Stimulated activated CD8-positive, alpha-beta memory T cell treated with anti-CD3 and anti-CD28 coated beads, Interleukin-4, amount 100 ng/mL, for 4 hours (primary cell): ENCODE data around the gene CLDN18.

Experiments
- DNase-seq, 2 donors: peaks; one replicate each; pipeline ENCODE4 v3.0.0-alpha.2; 2020; ENCODE audit warnings: low read depth in 2 of 2, low spot score in 1 of 2

Gene CLDN18

GRCh38 chr3:138062037-138062436 lies 52.1 kb downstream of the CLDN18 start:
- DNase-seq: no peak

- DNase-seq: no peak
Measured at GRCh38 chr3:138062626-138063025, 52.7 kb downstream of the CLDN18 start.

- no peak for DNase-seq
Measured at GRCh38 chr3:138063416-138063815, 53.5 kb downstream of the CLDN18 start.

- DNase-seq: no peak
Measured at GRCh38 chr3:138065949-138066348, 56.0 kb downstream of the CLDN18 start.

DNA sequence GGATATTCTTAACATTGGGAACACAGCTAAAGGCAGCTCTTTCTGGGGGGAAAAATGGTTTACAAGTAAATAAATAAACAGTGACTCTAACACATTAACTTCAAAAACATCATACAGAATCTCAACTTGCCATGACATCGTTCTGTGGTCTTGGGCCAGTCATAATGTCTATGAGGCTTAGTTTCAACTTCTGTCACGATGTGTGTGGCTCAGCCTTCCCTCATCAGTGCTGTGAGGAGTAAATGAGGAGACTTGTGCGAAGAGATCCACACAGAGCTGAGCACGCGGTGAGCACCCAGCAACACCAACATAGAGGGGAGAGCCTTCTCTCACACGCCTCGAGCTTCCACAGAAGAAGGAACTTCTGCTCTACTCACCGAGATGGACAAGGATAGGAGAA lies 56.4 kb downstream of the CLDN18 start:
- no peak for DNase-seq

- no peak for DNase-seq
Measured at GRCh38 chr3:138066972-138067371, 57.0 kb downstream of the CLDN18 start.

DNA sequence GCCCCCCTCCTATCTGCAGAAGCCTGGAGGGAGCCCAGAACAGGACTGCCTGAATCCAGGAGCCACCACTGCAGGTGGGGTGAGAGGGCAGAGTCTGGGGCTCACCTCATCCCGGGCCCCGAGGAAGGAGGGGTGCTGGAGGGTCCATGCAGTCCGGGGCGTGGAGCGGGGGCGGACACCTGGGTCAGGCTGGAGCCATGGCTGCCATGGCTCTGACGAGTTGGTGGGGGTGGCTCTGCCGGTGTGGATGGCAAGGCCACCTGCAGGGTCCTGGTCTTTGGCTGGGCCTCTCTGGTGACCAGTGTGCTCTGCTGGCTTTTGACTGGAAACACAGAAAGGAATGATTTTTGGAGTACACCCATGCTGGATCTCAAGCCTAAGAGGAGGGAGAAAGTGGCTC lies 58.1 kb downstream of the CLDN18 start:
- no peak for DNase-seq

GRCh38 chr3:138068579-138069174 lies 58.7 kb downstream of the CLDN18 start:
- DNase-seq: peak; percentile 25 to 54

- no peak for DNase-seq
Measured at GRCh38 chr3:138070006-138070405, 60.0 kb downstream of the CLDN18 start.

DNA sequence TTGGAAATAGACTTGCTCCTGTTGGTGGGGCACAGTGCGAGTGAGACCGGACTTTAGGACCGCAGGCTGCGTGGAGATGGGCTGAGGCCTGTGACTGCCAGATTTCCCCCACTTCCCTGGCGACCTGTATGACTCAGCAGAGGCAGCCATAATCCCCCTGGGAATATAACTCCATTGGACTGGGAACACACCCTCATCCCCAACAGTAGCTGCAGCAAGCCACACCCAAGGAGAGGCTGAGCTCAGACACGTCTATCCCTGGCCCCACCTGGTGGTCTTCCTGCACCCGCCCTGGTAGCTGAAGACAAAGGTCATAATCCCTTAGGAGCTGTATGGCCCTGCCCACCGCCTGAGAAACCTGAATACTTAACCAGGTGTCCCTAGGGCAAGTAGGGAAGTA lies 62.8 kb downstream of the CLDN18 start:
- no peak for DNase-seq

- no peak for DNase-seq
Measured at GRCh38 chr3:138078096-138078495, 68.1 kb downstream of the CLDN18 start.

DNA sequence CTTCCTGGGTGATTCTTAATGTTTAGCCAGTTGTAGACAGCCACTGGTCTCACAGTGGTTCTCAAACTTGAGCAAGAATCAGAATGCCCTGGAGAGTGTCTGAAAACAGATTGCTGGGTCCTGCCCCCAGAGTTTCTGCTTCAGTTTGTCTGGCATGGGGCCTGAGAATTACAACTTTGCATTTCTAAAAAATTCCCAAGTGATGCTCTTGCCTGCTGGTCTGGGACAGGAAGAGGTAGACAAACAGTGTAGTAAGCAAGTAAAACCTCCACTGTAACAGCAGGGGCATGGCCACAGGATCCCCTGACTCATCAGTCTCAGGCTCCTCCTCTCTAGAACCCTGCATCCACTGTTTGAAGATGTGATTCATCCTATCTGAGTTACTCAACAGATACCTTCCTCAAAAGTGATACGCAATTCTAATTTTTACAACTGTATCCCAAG lies 69.0 kb downstream of the CLDN18 start:
- DNase-seq: no peak

DNA sequence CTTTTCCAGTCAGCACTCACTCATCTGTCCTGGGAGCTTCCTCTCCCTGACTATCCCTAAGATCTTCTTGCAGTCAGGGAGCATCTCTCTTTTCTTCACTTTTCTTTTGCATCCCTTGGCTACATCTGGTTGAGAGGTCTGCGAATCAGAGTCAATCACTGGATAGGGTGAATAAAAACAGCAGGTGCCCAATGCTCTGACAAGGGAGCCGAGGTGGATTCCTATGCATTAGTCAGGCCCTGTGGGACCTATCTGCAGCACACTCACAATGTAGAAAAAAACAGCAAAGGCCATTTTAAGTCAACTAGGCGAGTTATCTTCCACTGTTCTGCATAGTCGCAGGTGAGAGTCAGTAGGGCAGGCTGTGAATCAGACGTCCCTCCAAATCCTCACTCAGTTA lies 69.9 kb downstream of the CLDN18 start:
- DNase-seq: no peak

GRCh38 chr3:138081371-138082084 lies 71.6 kb downstream of the CLDN18 start:
- no peak for DNase-seq

DNA sequence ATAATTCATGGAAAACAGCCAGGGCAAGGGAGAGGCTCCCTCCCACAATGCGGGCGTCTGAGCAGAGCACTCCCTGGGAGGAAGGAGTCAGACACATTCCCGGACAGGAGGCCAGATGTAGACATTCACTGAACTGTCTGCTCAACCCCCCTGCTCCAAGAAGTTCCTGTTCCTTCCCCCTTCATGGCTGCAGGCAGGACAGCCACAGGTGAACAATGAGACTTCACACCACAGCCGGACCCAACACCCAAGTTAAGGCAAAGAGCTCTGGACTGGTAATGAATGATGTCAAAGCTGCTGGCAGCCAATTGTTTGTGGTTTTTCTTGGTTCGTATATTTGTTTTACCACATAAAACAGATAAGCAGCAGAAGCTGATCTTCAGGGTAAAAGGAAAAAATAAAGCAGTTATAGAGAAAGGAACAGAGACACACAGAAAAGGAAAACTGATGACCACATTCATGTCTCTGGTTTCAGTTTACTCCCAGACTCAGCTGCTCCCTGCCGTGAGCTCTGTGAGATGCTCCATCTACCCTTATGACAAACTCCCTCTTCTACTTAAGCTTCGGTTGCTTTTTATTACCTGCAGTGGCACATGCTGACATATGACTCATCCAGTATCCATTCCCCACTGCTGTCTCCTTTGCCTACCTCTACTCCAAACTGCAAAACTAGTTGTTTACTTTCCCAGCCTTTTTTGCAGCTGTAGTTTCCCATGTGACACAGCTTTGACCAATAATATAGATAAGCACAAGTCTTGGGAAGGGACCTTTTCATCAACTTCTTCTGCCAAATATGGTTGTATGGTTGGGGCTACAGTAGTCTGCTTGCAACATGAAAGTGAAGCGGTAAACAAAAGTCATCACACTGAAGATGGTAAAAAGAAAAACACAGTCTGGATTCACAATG lies 72.4 kb downstream of the CLDN18 start:
- DNase-seq: no peak

DNA sequence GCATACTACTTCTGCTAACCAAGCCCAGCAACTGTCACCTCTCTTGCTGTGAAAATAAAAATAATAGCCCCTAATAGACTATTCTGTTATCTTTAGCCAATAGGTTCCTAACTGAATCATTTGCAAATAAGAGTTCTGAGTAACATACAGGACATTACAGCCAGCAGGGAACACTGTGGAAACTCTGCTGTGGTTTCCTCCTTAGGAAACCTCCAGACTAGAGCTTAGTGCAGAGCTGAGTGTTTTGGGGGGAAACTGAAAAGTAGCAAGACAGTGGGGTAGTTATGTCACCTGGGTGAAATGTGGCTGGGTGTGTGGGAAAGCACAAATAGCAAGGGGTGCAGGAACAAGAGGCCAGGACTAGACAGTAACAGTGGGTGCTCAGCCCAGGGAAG lies 73.0 kb downstream of the CLDN18 start:
- DNase-seq: no peak
